Measurements from ENCODE around the gene ABCA13.
"Not testable (repeated sequence)": the region's sequence is repeated elsewhere in the genome, so short reads cannot be mapped to it uniquely, and the experiment has no call there.

ABCA13 gene

GRCh38 chr7:48193421-48193820, 22.2 kb downstream of the ABCA13 start:
- in situ Hi-C loops (cut with MboI; ENCODE audit: low pct_unique_long_range_greater_than_20kb, low sequenced_read_pairs, unreplicated experiment) = no loop called here
- DNase-seq (ENCODE audit: low spot score) = no peak
- no peak for TF ChIP-seq CTCF (IDR thresholded peaks at IDR 0.05; ENCODE audit: extremely low read depth, insufficient read depth, missing control alignments)

- DNase-seq (ENCODE audit: low spot score); in situ Hi-C loops (cut with MboI; ENCODE audit: low pct_unique_long_range_greater_than_20kb, low sequenced_read_pairs, unreplicated experiment): not testable (repeated sequence)
Measured at GRCh38 chr7:48200946-48201589, 29.8 kb downstream of the ABCA13 start.

- in situ Hi-C loops (cut with MboI; ENCODE audit: low pct_unique_long_range_greater_than_20kb, low sequenced_read_pairs, unreplicated experiment); DNase-seq (ENCODE audit: low spot score): not testable (repeated sequence)
Measured at GRCh38 chr7:48202916-48203315, 31.7 kb downstream of the ABCA13 start.

GRCh38 chr7:48207155-48207675, 36.0 kb downstream of the ABCA13 start:
- TF ChIP-seq CTCF (IDR thresholded peaks at IDR 0.05; ENCODE audit: extremely low read depth, insufficient read depth, missing control alignments) = no peak
- DNase-seq (ENCODE audit: low spot score) = no peak
- in situ Hi-C loops (cut with MboI; ENCODE audit: low pct_unique_long_range_greater_than_20kb, low sequenced_read_pairs, unreplicated experiment) = no loop called here

GRCh38 chr7:48209004-48209600, 37.8 kb downstream of the ABCA13 start:
- DNase-seq (ENCODE audit: low spot score) = no peak
- in situ Hi-C loops (cut with MboI; ENCODE audit: low pct_unique_long_range_greater_than_20kb, low sequenced_read_pairs, unreplicated experiment) = no loop called here

GRCh38 chr7:48213226-48213625, 42.0 kb downstream of the ABCA13 start:
- TF ChIP-seq CTCF (IDR thresholded peaks at IDR 0.05; ENCODE audit: extremely low read depth, insufficient read depth, missing control alignments) = no peak

More at GRCh38 chr7:48209004-48209600, 37.8 kb downstream of the ABCA13 start:
- no peak for TF ChIP-seq CTCF (IDR thresholded peaks at IDR 0.05; ENCODE audit: extremely low read depth, insufficient read depth, missing control alignments)

GRCh38 chr7:48217266-48217665, 46.0 kb downstream of the ABCA13 start:
- DNase-seq (ENCODE audit: low spot score) = no peak
- no peak for TF ChIP-seq CTCF (IDR thresholded peaks at IDR 0.05; ENCODE audit: extremely low read depth, insufficient read depth, missing control alignments)
- in situ Hi-C loops (cut with MboI; ENCODE audit: low pct_unique_long_range_greater_than_20kb, low sequenced_read_pairs, unreplicated experiment) = no loop called here

More at GRCh38 chr7:48213226-48213625, 42.0 kb downstream of the ABCA13 start:
- in situ Hi-C loops (cut with MboI; ENCODE audit: low pct_unique_long_range_greater_than_20kb, low sequenced_read_pairs, unreplicated experiment) = no loop called here
- DNase-seq (ENCODE audit: low spot score) = no peak

Data from GM13977 (cell line).